Skeletal muscle satellite cell (primary cell): ENCODE measurements around the gene CRK.

Experiments used
- H3K27me3 ChIP-seq: 2 replicates; pipeline ENCODE4 v1.7.0; 2013; ENCODE audit warnings: low read length; ENCODE audit not compliant: control insufficient read depth, insufficient read depth
- H3K36me3 ChIP-seq: 2 replicates; pipeline ENCODE4 v1.7.0; 2013; ENCODE audit warnings: mild to moderate bottlenecking, control low read depth, low read length; ENCODE audit not compliant: insufficient read depth
- H3K4me1 ChIP-seq: 2 replicates; pipeline ENCODE4 v1.7.0; 2013; ENCODE audit warnings: low read length; ENCODE audit not compliant: control insufficient read depth, insufficient read depth
- H3K4me2 ChIP-seq: 2 replicates; pipeline ENCODE4 v1.7.0; 2013; ENCODE audit warnings: mild to moderate bottlenecking, low read length
- H3K4me3 ChIP-seq: 2 replicates; pipeline ENCODE4 v1.7.0; 2013; ENCODE audit warnings: low read length
- H3K9ac ChIP-seq: 2 replicates; pipeline ENCODE4 v1.7.0; 2013; ENCODE audit warnings: mild to moderate bottlenecking, low read depth, low read length, moderate library complexity
- H3K9me3 ChIP-seq: replicated peaks from 2 replicates; pipeline ENCODE4 v1.7.0; 2013; ENCODE audit warnings: mild to moderate bottlenecking, control low read depth, low read length

CRK gene

GRCh38 chr17:1493291-1493980 lies 37.4 kb upstream of the CRK start:
- H3K9me3 ChIP-seq: no peaks in the 10 kb centered on the region
- no peaks in the 10 kb centered on the region for H3K27me3 ChIP-seq
- H3K4me2 ChIP-seq: no peak overlapping the region
- H3K4me1 ChIP-seq: peaks cover 49% of the 10 kb centered on the region
- peaks cover 9% of the 10 kb centered on the region for H3K36me3 ChIP-seq
- no peak overlapping the region for H3K9ac ChIP-seq
- H3K4me3 ChIP-seq: no peak overlapping the region

DNA sequence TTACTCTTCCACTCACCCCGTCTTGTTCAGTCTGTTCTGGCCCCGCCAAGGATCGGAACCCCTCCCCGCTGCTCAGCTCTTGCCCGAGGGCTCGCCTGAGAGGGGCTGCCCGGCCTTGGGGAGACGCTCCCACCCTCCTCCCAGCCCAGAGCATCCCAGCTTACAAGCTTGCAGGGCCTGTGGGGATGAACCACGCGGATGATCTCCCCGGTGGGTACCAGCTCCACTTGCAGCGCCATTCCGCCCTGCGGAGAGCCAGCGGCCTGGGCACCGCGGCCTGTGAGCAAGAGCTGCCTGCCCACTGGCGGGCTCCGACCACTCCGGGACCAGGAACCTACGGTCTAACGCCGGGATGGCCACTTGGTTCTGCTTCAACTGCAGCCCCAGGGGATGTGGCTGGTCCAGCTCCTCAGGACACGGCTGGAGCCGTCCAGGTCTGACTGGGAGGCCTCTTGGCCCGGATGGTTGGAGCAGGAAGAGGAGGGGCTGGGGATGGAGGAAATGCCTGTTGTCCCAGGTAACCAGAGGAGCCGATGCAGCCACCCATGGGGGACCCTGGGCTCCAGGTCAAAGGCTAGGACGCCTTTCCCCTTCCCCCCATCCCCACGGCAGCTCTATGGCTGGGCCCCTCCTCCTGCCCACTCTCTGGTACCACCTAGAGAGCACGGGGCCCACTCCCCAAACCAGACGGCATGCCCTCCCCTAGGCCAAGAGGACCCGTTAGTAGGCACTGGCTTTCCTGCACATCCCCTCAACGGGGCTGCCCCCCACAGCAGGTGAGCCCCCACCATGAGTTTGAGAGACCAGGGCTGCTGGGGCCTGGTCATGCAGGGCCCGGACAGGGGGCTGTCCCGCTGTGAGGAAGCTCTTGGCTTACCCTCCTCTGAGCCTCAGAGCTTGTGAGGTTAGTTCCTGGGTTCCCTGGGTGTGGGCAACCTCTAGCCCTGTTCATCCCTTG lies 36.5 kb upstream of the CRK start, which contains the start of gene MYO1C:
MYO1C (minus strand) TSS at position 438 of the 958 bp plus-strand sequence; CDS start at position 239, 199 bp downstream.
- Histone ChIP-seq H3K4me1 (peaks cover 49% of the 10 kb centered on the region), H3K4me3 (peak within 1 kb of the TSS; percentile 99), H3K36me3 (peaks cover 9% of the 10 kb centered on the region), H3K9ac (peak within 1 kb of the TSS; percentile 94), H3K4me2 (peak within 1 kb of the TSS; percentile 99), H3K27me3 (no peaks in the 10 kb centered on the region), H3K9me3 (no peaks in the 10 kb centered on the region)

- Histone ChIP-seq H3K9ac (peak overlapping the region; percentile 94), H3K27me3 (no peaks in the 10 kb centered on the region), H3K4me2 (peak overlapping the region; percentile 99), H3K9me3 (no peaks in the 10 kb centered on the region), H3K4me1 (peaks cover 56% of the 10 kb centered on the region), H3K4me3 (peak overlapping the region; percentile 99), H3K36me3 (peaks cover 9% of the 10 kb centered on the region)
Observed at GRCh38 chr17:1491443-1492248, 35.6 kb upstream of the CRK start.

- H3K9me3 ChIP-seq: no peaks in the 10 kb centered on the region
- peaks cover 60% of the 10 kb centered on the region for H3K4me1 ChIP-seq
Observed at GRCh38 chr17:1490643-1491442, 34.8 kb upstream of the CRK start.

GRCh38 chr17:1488826-1489270 lies 32.8 kb upstream of the CRK start:
- H3K36me3 ChIP-seq: peaks cover 5% of the 10 kb centered on the region
- no peaks in the 10 kb centered on the region for H3K27me3 ChIP-seq
- peaks cover 58% of the 10 kb centered on the region for H3K4me1 ChIP-seq
- peak overlapping the region; percentile 79 for H3K4me3 ChIP-seq
- H3K4me2 ChIP-seq: peak overlapping the region; percentile 99
- no peaks in the 10 kb centered on the region for H3K9me3 ChIP-seq
- peak overlapping the region; percentile 90 for H3K9ac ChIP-seq

More at GRCh38 chr17:1490643-1491442, 34.8 kb upstream of the CRK start:
- Histone ChIP-seq H3K36me3 (peaks cover 1% of the 10 kb centered on the region), H3K4me3 (peak overlapping the region; percentile 99), H3K4me2 (peak overlapping the region; percentile 99), H3K9ac (peak overlapping the region; percentile 94), H3K27me3 (no peaks in the 10 kb centered on the region)

DNA sequence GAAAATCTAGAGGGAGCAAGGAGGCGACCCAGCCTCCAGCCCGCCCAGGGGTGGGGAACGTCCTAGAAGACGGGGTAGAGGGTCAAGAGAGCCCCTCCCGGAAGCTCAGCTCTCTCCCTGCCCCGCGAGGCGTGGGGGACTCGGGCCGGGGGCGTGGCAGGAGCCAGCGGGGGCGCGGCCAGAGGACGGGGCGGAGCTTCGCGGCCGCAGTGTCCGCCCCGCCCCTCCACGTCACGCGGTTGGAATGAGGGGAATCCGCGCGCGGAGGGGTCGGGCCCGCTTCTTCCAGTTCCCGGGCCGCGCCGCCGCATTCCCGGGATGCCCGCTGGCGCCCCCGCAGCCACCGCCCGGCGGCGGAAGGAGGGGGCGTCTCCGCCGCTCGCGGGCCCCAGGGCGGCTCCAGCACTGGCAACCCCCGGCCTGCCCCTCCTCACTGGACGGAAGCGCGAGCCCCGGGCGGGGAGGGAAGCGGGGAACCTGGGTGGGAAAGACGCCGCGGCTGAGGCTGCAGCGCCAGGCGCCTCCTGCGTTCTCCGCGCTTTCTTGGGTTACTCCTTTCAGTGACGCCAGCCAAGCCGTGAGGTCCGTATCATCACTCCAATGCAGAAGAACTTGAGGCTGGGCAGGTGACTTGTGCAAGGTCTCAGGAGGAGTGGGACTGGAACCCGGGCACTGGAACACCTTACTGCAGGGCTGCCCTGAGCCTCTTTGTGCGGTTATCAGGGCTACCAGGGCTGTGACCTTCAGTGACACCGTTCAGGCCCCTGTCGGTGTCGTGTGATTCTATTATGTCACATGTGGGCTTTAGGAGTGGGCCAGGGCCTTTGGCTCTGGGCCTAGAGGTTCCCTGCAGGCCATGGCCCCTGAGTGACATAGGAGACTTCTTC lies 32.1 kb upstream of the CRK start:
- Histone ChIP-seq H3K9me3 (no peaks in the 10 kb centered on the region), H3K4me1 (peaks cover 61% of the 10 kb centered on the region), H3K4me2 (peak overlapping the region; percentile 99), H3K9ac (peak overlapping the region; percentile 90), H3K27me3 (no peaks in the 10 kb centered on the region), H3K4me3 (peak overlapping the region; percentile 79), H3K36me3 (peaks cover 10% of the 10 kb centered on the region)

GRCh38 chr17:1486802-1487695 lies 31.0 kb upstream of the CRK start:
- peaks cover 17% of the 10 kb centered on the region for H3K36me3 ChIP-seq
- no peaks in the 10 kb centered on the region for H3K9me3 ChIP-seq
- H3K27me3 ChIP-seq: no peaks in the 10 kb centered on the region
- peak overlapping the region; percentile 99 for H3K4me2 ChIP-seq
- peak overlapping the region; percentile 79 for H3K4me3 ChIP-seq
- peak overlapping the region; percentile 90 for H3K9ac ChIP-seq
- H3K4me1 ChIP-seq: peaks cover 60% of the 10 kb centered on the region

DNA sequence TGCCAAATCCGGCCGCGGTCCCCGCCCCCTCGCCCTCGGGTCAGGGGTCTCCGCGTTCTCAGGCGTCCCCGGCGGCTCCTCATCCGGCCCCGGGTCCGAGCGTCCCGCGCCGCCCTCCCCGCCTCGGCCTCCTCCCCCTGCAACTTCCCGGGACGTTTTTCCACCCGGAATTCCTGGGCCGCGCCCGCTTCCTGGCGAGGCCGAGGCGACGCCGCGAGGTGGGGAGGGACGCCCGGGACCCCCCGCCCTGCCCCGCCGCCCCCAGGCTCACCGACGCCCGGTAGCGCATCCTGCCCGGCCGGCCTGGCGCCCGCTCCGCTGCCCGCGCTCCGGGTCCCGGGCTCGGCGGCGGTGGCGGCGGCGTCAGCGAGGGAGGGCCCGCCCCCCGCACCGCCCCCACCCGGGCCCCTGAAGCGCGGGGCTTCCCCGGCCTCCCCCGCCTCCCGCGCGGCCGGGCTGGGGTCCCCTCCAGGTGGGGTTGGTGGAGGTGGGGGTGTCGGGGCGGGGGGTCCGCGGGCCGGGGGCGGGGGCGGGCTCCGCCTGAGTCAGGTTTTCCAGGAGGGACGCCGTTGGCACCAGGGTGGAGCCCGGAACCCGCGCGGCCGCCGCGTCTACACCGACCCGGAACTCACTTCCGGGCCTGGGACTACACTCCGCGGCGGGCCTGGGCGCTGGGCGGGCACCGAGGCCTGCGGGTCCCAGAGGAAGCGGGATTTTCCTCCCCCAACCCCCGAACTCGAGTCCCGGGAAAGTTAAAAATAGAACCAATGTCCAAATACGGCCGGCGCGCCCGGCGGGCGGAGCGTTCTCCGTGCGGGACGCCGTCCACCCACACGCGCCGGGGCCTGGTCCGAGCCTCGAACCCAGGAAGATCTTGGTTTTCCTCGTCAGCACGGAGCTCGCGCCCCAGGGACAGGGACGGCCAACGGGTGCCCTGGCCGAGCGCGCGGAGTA lies 29.7 kb upstream of the CRK start:
- H3K36me3 ChIP-seq: peaks cover 29% of the 10 kb centered on the region
- peak overlapping the region; percentile 83 for H3K4me3 ChIP-seq
- peaks cover 63% of the 10 kb centered on the region for H3K4me1 ChIP-seq
- H3K9me3 ChIP-seq: no peaks in the 10 kb centered on the region
- H3K4me2 ChIP-seq: peak overlapping the region; percentile 98
- H3K27me3 ChIP-seq: no peaks in the 10 kb centered on the region
- H3K9ac ChIP-seq: peak overlapping the region; percentile 89
